ENCODE data around the gene FCGR1A. TPM values are rescaled to one million over a fixed set of nuclear protein-coding genes. Genes with fewer than 3 reads are reported as not detected.
A peak's percentile ranks its signal among the peaks of the same experiment; 100 is the strongest.
"Not testable (repeated sequence)": the region's sequence is repeated elsewhere in the genome, so short reads cannot be mapped to it uniquely, and the experiment has no call there.

Gene FCGR1A
- total and polyA plus RNA-seq, 8 donors: 0.19 to 13.9 (median 3.7) TPM

DNA sequence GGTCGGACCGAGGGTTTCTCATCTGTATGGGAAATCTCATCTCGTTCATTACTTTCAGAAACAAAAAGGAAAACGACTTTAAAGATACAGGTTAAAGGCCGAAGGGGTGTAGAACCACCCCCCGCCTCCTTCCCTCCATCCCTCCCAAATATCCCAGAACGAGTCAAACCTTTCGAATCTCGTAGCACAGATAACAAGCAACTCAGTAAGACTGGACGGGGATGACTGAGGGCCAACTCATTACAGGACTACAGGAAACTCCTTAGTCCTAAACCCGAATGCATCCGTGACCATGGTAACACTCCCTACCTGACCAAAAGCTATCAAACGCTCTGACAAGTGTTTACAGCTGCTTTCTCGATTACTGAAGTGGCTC lies 29.0 kb downstream of the FCGR1A start:
- H3K36me3 ChIP-seq; H3K4me1 ChIP-seq; FAIRE-seq; H3K9me3 ChIP-seq; intact Hi-C loops (cut with DNase I); H3K27me3 ChIP-seq: not testable (repeated sequence)
- ATAC-seq (peak; percentile 26 to 32 (median 30)), DNase-seq (peak in 2 of 6 donors; percentile 22 to 25)
- Histone ChIP-seq H3K27ac (peak overlapping the region in 3 of 4 donors; percentile 22 to 91 (median 73)), H3K4me3 (peak overlapping the region in 2 of 4 donors; percentile 14 to 50)
- WGBS, 2 donors: 4 to 6% methylated on average over 12 of the region's 14 CpGs

DNA sequence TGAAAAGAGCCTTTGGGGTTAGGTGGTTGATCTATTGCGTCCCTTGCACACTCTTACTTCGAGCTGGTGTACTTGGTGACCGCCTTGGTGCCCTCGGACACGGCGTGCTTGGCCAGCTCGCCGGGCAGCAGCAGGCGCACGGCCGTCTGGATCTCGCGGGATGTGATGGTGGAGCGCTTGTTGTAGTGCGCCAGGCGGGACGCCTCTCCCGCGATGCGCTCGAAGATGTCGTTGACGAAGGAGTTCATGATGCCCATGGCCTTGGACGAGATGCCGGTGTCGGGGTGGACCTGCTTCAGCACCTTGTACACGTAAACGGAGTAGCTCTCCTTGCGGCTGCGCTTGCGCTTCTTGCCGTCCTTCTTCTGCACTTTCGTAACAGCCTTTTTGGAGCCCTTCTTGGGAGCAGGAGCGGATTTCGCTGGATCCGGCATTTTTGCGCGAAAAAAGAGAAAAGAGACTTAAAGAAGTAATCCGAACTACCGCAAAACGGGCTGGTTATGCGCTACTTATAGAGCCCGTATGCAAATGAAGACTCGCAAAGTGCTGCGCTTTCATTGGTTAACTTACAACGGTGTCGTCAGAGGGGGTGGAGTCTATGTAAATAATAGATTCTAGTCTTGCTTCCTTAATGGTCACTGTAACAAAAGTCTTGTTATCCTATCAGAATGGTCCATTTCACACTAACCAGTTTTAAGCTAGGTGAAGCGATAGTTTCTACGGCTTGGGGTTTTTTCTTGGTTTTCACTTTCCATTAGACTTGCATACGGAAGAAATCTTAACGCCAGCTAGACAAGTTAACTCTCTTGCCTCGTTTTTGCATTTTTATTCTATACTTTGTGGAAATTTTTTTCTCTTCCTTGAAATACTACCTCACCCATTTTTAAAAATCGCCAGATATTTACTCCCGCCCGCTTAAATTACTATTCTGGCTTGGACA lies 29.7 kb downstream of the FCGR1A start:
- H3K4me1 ChIP-seq; H3K27me3 ChIP-seq; H3K9me3 ChIP-seq; H3K36me3 ChIP-seq; intact Hi-C loops (cut with DNase I): not testable (repeated sequence)
- 0 to 1% methylated on average over 32 to 44 of the region's 55 CpGs for WGBS, 2 donors
- ATAC-seq (peak; percentile 83 to 93 (median 90)), FAIRE-seq (peak; percentile 93), DNase-seq (peak; percentile 46 to 87 (median 73))
- Histone ChIP-seq H3K27ac (peak overlapping the region; percentile 82 to 91 (median 84)), H3K4me3 (peak overlapping the region in 3 of 4 donors; percentile 23 to 50 (median 47))

- H3K36me3 ChIP-seq; H3K27me3 ChIP-seq; FAIRE-seq; H3K9me3 ChIP-seq; H3K4me1 ChIP-seq; intact Hi-C loops (cut with DNase I): not testable (repeated sequence)
- peak overlapping the region; percentile 70 to 85 (median 83) for H3K27ac ChIP-seq
- peak overlapping the region; percentile 7 to 50 (median 34) for H3K4me3 ChIP-seq
- peak; percentile 55 to 71 (median 62) for ATAC-seq
- peak; percentile 51 to 79 (median 70) for DNase-seq
- 4 to 5% methylated on average over 31 to 48 of the region's 62 CpGs for WGBS, 2 donors
Observed at GRCh38 chr1:149812893-149813801, 30.7 kb downstream of the FCGR1A start.

- WGBS, 2 donors: 89 to 91% methylated on average over 3 of the region's 5 CpGs
- H3K27ac ChIP-seq; H3K36me3 ChIP-seq; intact Hi-C loops (cut with DNase I); H3K4me1 ChIP-seq; H3K4me3 ChIP-seq; H3K27me3 ChIP-seq; FAIRE-seq; ATAC-seq; DNase-seq; H3K9me3 ChIP-seq: not testable (repeated sequence)
Observed at GRCh38 chr1:149820387-149820786, 37.9 kb downstream of the FCGR1A start.

DNA sequence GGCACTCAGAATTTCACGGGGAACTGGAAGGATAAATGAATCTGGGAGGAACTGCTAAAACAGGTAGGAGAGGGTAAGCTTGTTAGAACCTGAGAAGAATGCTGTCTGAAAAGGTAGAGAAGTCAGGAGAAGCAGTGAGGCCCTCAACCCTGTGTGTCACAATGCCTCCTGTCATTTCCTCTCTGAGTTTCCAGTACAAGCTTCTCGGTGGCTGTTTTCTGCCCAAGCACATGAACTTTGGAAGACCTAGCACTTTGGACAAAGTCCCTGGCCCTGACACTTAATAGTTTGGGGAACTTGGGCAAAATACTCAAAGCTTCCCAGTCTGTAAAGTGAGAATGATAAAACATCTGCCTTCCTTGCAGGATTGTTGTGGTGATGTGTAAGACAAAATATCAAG lies 44.1 kb downstream of the FCGR1A start:
- intact Hi-C loops (cut with DNase I); H3K27me3 ChIP-seq; DNase-seq; H3K27ac ChIP-seq; H3K4me1 ChIP-seq; H3K4me3 ChIP-seq; H3K36me3 ChIP-seq; H3K9me3 ChIP-seq; FAIRE-seq: not testable (repeated sequence)
- WGBS, 2 donors: no CpG with 5 or more reads among the region's 2 CpGs
- peak in 1 of 4 donors; percentile 19 for ATAC-seq

- H3K4me3 ChIP-seq; intact Hi-C loops (cut with DNase I); DNase-seq; H3K36me3 ChIP-seq; H3K27ac ChIP-seq; FAIRE-seq; H3K9me3 ChIP-seq; H3K27me3 ChIP-seq; H3K4me1 ChIP-seq: not testable (repeated sequence)
- ATAC-seq: peak; percentile 29 to 60 (median 42)
- WGBS, 2 donors: no CpG with 5 or more reads among the region's 32 CpGs
Observed at GRCh38 chr1:149831764-149832315, 49.3 kb downstream of the FCGR1A start.

- H3K27me3 ChIP-seq; H3K4me1 ChIP-seq; FAIRE-seq; intact Hi-C loops (cut with DNase I); H3K4me3 ChIP-seq; DNase-seq; H3K27ac ChIP-seq; H3K9me3 ChIP-seq; H3K36me3 ChIP-seq: not testable (repeated sequence)
- WGBS, 2 donors: no CpG with 5 or more reads among the region's 55 CpGs
- ATAC-seq: peak; percentile 85 to 90 (median 86)
Observed at GRCh38 chr1:149832316-149833126, 50.0 kb downstream of the FCGR1A start.

GRCh38 chr1:149833144-149833543 lies 50.6 kb downstream of the FCGR1A start:
- H3K4me3 ChIP-seq; intact Hi-C loops (cut with DNase I); H3K27me3 ChIP-seq; H3K9me3 ChIP-seq; DNase-seq; H3K36me3 ChIP-seq; H3K4me1 ChIP-seq; H3K27ac ChIP-seq; FAIRE-seq: not testable (repeated sequence)
- ATAC-seq: peak; percentile 2 to 23 (median 10)
- whole genome bisulfite sequencing, 2 donors: no CpG with 5 or more reads among the region's 15 CpGs

GRCh38 chr1:149841149-149841548 lies 58.7 kb downstream of the FCGR1A start:
- H3K4me3 ChIP-seq; DNase-seq; FAIRE-seq; H3K9me3 ChIP-seq; H3K36me3 ChIP-seq; H3K27me3 ChIP-seq; H3K27ac ChIP-seq; intact Hi-C loops (cut with DNase I): not testable (repeated sequence)
- peaks cover 7 to 15% (median 11%) of the 10 kb centered on the region in 3 donors for H3K4me1 ChIP-seq
- peak; percentile 63 to 75 (median 67) for ATAC-seq
- no CpG with 5 or more reads among the region's 26 CpGs for WGBS, 2 donors

Data from pancreas (tissue), 10 donors.